ENCODE results near the gene OTUD1. TPM values are rescaled to one million over a fixed set of nuclear protein-coding genes. Genes with fewer than 3 reads are reported as not detected.
A peak's percentile ranks its signal among the peaks of the same experiment; 100 is the strongest.
"Not testable (repeated sequence)": the region's sequence is repeated elsewhere in the genome, so short reads cannot be mapped to it uniquely, and the experiment has no call there.

Gene OTUD1
- 100 to 1,000 TPM in 1 of 10 donors, 10 to 100 TPM in 9; 11.4 to 617 (median 40.9) TPM for total RNA-seq
- 10 to 100 TPM; 16.6 to 23.9 TPM for polyA plus RNA-seq
- long read RNA-seq, donor 1, transcript OTUD1-201 (1 exons, 2,933 nt), result major isoform, 82 of 82 reads
- long read RNA-seq, donor 1, partial matches to known transcripts, result 0 of 82 reads
- long read RNA-seq, donor 1, other reads (novel, unspliced or antisense), result 0 of 82 reads
- long read RNA-seq, donor 2, transcript OTUD1-201 (1 exons, 2,933 nt), result major isoform, 78 of 78 reads
- long read RNA-seq, donor 2, partial matches to known transcripts, result 0 of 78 reads
- long read RNA-seq, donor 2, other reads (novel, unspliced or antisense), result 0 of 78 reads
- long read RNA-seq, donor 3, partial matches to known transcripts, result 0 of 4 reads
- long read RNA-seq, donor 3, other reads (novel, unspliced or antisense), result 0 of 4 reads

- Histone ChIP-seq H3K36me3 (peaks cover 0 to 12% (median 0%) of the 10 kb centered on the region in 9 donors), H3K27ac (peak within 1 kb of the TSS; percentile 91 to 100 (median 98)), H3K4me1 (peaks cover 0 to 43% (median 30%) of the 10 kb centered on the region in 9 donors), H3K4me3 (peak within 1 kb of the TSS; percentile 62 to 98 (median 88)), H3K9me3 (no peaks in the 10 kb centered on the region), H3K27me3 (no peaks in the 10 kb centered on the region)
- WGBS, 2 donors, result 1% methylated on average over 77 to 115 of the region's 115 CpGs
- DNase-seq (peak; percentile 95 to 98), ATAC-seq (peak; percentile 91 to 96 (median 93))
- peak in 3 of 9 donors; percentile 18 to 33 (median 25) for TF ChIP-seq CTCF (IDR thresholded peaks at IDR 0.05)
- intact Hi-C loops (cut with DNase I), result loop anchor here in 5 of 10 donors (2.0 to 10.0 kb wide), 5 partner anchors 36 to 1694 kb away; partner anchors contain the start of gene C10orf67 (in 1 of the 5)
Measured at GRCh38 chr10:23438547-23439451, at the start of gene OTUD1. Gene OTUD1 (plus strand): TSS chr10:23439075. CDS start chr10:23439458, 383 bp downstream.

- ATAC-seq; H3K9me3 ChIP-seq; H3K27me3 ChIP-seq; DNase-seq; H3K4me1 ChIP-seq; intact Hi-C loops (cut with DNase I); H3K4me3 ChIP-seq; H3K27ac ChIP-seq; H3K36me3 ChIP-seq: not testable (repeated sequence)
- WGBS, 2 donors, result 84 to 90% methylated on average over 10 of the region's 10 CpGs
Measured at GRCh38 chr10:23390408-23390807, 48.5 kb upstream of the OTUD1 start.

- Histone ChIP-seq H3K9me3 (no peaks in the 10 kb centered on the region), H3K36me3 (no peaks in the 10 kb centered on the region), H3K4me1 (no peaks in the 10 kb centered on the region), H3K27ac (no peak overlapping the region), H3K27me3 (no peaks in the 10 kb centered on the region), H3K4me3 (no peak overlapping the region)
- WGBS, 2 donors, result 90 to 94% methylated on average over 4 of the region's 4 CpGs
- no peak for TF ChIP-seq CTCF (IDR thresholded peaks at IDR 0.05)
- DNase-seq (no peak), ATAC-seq (no peak)
- intact Hi-C loops (cut with DNase I), result no loop called here
Measured at GRCh38 chr10:23390809-23391208, 48.1 kb upstream of the OTUD1 start.

GRCh38 chr10:23391821-23392220 lies 47.1 kb upstream of the OTUD1 start:
- H3K27me3 ChIP-seq, result no peaks in the 10 kb centered on the region
- 92 to 97% methylated on average over 2 of the region's 2 CpGs for WGBS, 2 donors
- DNase-seq, result no peak
- TF ChIP-seq CTCF (IDR thresholded peaks at IDR 0.05), result no peak
- H3K4me3 ChIP-seq, result no peak overlapping the region
- no peaks in the 10 kb centered on the region for H3K36me3 ChIP-seq
- no peak overlapping the region for H3K27ac ChIP-seq
- no peaks in the 10 kb centered on the region for H3K4me1 ChIP-seq
- no peak for ATAC-seq
- intact Hi-C loops (cut with DNase I), result no loop called here
- H3K9me3 ChIP-seq, result no peaks in the 10 kb centered on the region

Measured in heart right ventricle (tissue), 16 donors.